ENCODE results near the gene ZDHHC19.

DNA sequence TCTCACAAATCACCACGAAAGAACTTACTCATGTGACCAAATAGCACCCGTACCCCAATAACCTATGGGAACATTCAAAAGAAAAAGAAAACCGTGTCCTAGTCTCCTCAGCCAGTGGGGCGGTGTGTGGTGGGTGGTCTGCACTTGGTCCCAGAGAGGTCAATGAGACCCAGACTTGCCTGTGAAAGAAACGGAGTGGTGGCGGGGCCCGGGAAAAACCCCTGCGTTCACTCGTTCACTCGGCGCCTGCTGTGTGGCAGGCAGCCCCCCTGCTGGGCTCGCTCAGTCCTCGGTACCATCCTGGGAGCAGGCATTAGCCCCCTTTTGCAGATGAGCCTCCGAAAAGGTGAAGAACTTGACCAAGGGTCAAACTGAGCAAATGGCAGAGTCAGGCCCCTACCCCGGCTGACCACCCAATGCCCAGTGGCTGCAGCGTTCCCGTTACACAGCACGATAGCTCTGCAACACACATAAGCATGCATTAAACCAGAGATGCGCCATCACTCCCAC is 36.0 kb downstream of the ZDHHC19 start:
- no peak for TF ChIP-seq POLR2A (IDR thresholded peaks at IDR 0.05; ENCODE audit: low read depth, low read length)
- TF ChIP-seq POLR2AphosphoS5 (IDR thresholded peaks at IDR 0.05; ENCODE audit: low read depth, low read length), result no peak
- TF ChIP-seq TAF1 (IDR thresholded peaks at IDR 0.05; ENCODE audit: borderline replicate concordance, low read depth, low read length), result no peak

All from GM12892 (cell line).